Keratinocyte (primary cell): Measurements from ENCODE around the gene MAP4K1. TPM values are rescaled to one million over a fixed set of nuclear protein-coding genes. Genes with fewer than 3 reads are reported as not detected.

ENCODE experiments used
- DNase-seq: peaks from one replicate; pipeline ENCODE4 v3.0.0-alpha.2; 2011; ENCODE audit warnings: low read depth, missing footprints, low spot score
- FAIRE-seq: peaks from 2 replicates; lab custom pipeline; 2011; peaks lifted over from hg19 to GRCh38; lab: Jason Lieb, UNC
- H2AFZ ChIP-seq: 2 replicates; pipeline ENCODE4 v1.6.0; 2012; ENCODE audit warnings: low read length, control low read depth, inconsistent platforms; ENCODE audit not compliant: control insufficient read depth
- H3K27ac ChIP-seq: 2 replicates; pipeline ENCODE4 v1.5.1; 2011; ENCODE audit warnings: low read length; ENCODE audit not compliant: control insufficient read depth, insufficient read depth
- H3K27me3 ChIP-seq: 3 replicates; pipeline ENCODE4 v1.6.0; 2011; ENCODE audit warnings: low read length; ENCODE audit not compliant: control insufficient read depth, insufficient read depth; ENCODE audit errors: extremely low read depth
- H3K36me3 ChIP-seq, 2 experiments: 2 replicates in 1 of 2; 3 replicates in 1 of 2; pipeline ENCODE4 v1.5.1; 2011; ENCODE audit warnings: low read length in 2 of 2, mild to moderate bottlenecking in 1 of 2; ENCODE audit not compliant: control insufficient read depth in 2 of 2, insufficient read depth in 2 of 2; ENCODE audit errors: extremely low read depth in 1 of 2
- H3K4me1 ChIP-seq: 3 replicates; pipeline ENCODE4 v1.5.1; 2011; ENCODE audit warnings: low read length; ENCODE audit not compliant: control insufficient read depth, insufficient read depth; ENCODE audit errors: extremely low read depth
- H3K4me2 ChIP-seq: 3 replicates; pipeline ENCODE4 v1.6.0; 2011; ENCODE audit warnings: low read depth, low read length; ENCODE audit not compliant: control insufficient read depth, insufficient read depth; ENCODE audit errors: extremely low read depth
- H3K4me3 ChIP-seq, 3 experiments: fragments of 200-600 bp in 1 of 3; sonication (generic) in 1 of 3; 2 replicates in 2 of 3; 3 replicates in 1 of 3; pipeline ENCODE4 v1.5.1; 2011 to 2016; ENCODE audit warnings: low read length in 3 of 3, mild to moderate bottlenecking in 3 of 3, control low read depth in 2 of 3, inconsistent platforms in 1 of 3, low read depth in 1 of 3, mixed read lengths in 1 of 3, mixed run types in 1 of 3, moderate library complexity in 1 of 3; ENCODE audit not compliant: control insufficient read depth in 2 of 3, insufficient read depth in 2 of 3; ENCODE audit errors: extremely low read depth in 1 of 3
- H3K79me2 ChIP-seq: 2 replicates; pipeline ENCODE4 v1.6.0; 2012; ENCODE audit warnings: low read length; ENCODE audit not compliant: control insufficient read depth, insufficient read depth
- H3K9ac ChIP-seq: 3 replicates; pipeline ENCODE4 v1.6.0; 2011; ENCODE audit warnings: low read length; ENCODE audit not compliant: control insufficient read depth, insufficient read depth; ENCODE audit errors: extremely low read depth
- H3K9me1 ChIP-seq: 3 replicates; pipeline ENCODE4 v1.6.0; 2011; ENCODE audit warnings: low read length; ENCODE audit not compliant: control insufficient read depth, insufficient read depth; ENCODE audit errors: extremely low read depth
- H3K9me3 ChIP-seq: 2 replicates; pipeline ENCODE4 v1.5.1; 2012; ENCODE audit warnings: low read depth, low read length; ENCODE audit not compliant: control insufficient read depth
- H4K20me1 ChIP-seq: 3 replicates; pipeline ENCODE4 v1.6.0; 2011; ENCODE audit warnings: low read length; ENCODE audit not compliant: control insufficient read depth, insufficient read depth; ENCODE audit errors: extremely low read depth
- CTCF ChIP-seq, 3 experiments: IDR thresholded peaks in 1 of 3; conservative IDR thresholded peaks in 1 of 3; optimal IDR thresholded peaks in 1 of 3; 2 replicates in 2 of 3; 3 replicates in 1 of 3; pipeline versions ENCODE3 to v1.5.1; 2011; ENCODE audit warnings: low read length in 3 of 3, mild to moderate bottlenecking in 3 of 3, moderate library complexity in 2 of 3, control low read depth in 1 of 3, inconsistent platforms in 1 of 3; ENCODE audit not compliant: insufficient read depth in 2 of 3; ENCODE audit errors: extremely low read depth in 1 of 3
- EZH2 ChIP-seq: IDR thresholded peaks from one replicate; pipeline ENCODE4 v1.6.1; 2012; ENCODE audit warnings: inconsistent platforms, mild to moderate bottlenecking, low read length, moderate library complexity
- dilution Hi-C: fragments of 300-500 bp; cut with MboI; formaldehyde crosslinking; loops from one replicate; pipeline ENCODE4 v1.7.0; 2020; ENCODE audit warnings: low sequenced_read_pairs; ENCODE audit not compliant: extremely low pct_ligation_motif_present
- polyA plus RNA-seq, 5 experiments: library from polyadenylated mRNA; depleted of rRNA in 3 of 5; stranded (reverse) in 3 of 5; stranded (forward) in 1 of 5; unstranded in 1 of 5; fragments of >200 nt; gene quantifications; 1 replicate in 1 of 5; 2 replicates in 3 of 5; 3 replicates in 1 of 5; pipeline versions ENCODE4 v1.2.1 to v1.2.3, GENCODE V29; 2011 to 2012; ENCODE audit warnings: missing spikeins in 2 of 5, low read depth in 1 of 5, low replicate concordance in 1 of 5

Gene MAP4K1
- polyA plus RNA-seq, 1 donor (not counting 4 experiments of a cell fraction or from before 2014, with no cell fraction given): 0.25 TPM

DNA sequence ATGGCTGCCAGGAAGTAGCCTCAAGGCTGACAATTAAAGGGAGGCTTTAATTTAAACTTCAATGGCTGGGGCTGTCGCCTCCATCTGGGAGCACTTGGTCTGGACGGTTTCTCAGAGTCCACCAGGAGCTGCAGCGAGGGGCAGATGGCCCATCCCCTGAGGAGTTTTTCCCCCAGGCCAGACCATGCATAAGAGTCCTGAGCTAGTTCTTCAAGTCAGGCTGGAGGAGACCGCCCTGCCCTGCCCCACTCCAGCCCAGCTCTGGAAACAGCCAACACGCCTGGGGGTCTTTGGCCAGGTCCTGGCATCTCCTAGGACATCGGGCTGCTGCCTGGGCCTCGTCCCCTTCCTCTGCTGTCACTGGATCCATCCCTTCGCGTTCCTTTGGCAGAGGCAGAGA, 24.4 kb upstream of the MAP4K1 start:
- Histone ChIP-seq H3K36me3 (no peaks in the 10 kb centered on the region), H3K27ac (no peak overlapping the region), H2AFZ (no peak overlapping the region), H3K27me3 (no peaks in the 10 kb centered on the region), H3K79me2 (no peaks in the 10 kb centered on the region), H3K4me3 (no peak overlapping the region), H4K20me1 (no peaks in the 10 kb centered on the region), H3K9me1 (no peaks in the 10 kb centered on the region), H3K4me1 (peaks cover 35% of the 10 kb centered on the region), H3K9ac (no peak overlapping the region), H3K4me2 (no peak overlapping the region), H3K9me3 (no peaks in the 10 kb centered on the region)
- dilution Hi-C loops: no loop called here
- DNase-seq (no peak), FAIRE-seq (no peak)
- TF ChIP-seq EZH2 (no peak), CTCF (optimal IDR thresholded peaks at IDR 0.05 in 1 of 3, IDR thresholded peaks at IDR 0.05 in 1 of 3, conservative IDR thresholded peaks at IDR 0.05 in 1 of 3; ENCODE audit: extremely low read depth in 1 of 3, insufficient read depth in 2 of 3, low read length in 3 of 3) (no peak)

- Histone ChIP-seq H3K4me3 (no peak overlapping the region), H3K4me2 (peak overlapping the region; percentile 7), H2AFZ (no peak overlapping the region), H3K27me3 (no peaks in the 10 kb centered on the region), H3K9ac (no peak overlapping the region), H4K20me1 (no peaks in the 10 kb centered on the region), H3K9me3 (no peaks in the 10 kb centered on the region), H3K79me2 (peaks cover 2% of the 10 kb centered on the region), H3K27ac (peak overlapping the region; percentile 8), H3K36me3 (peaks cover 2 to 6% of the 10 kb centered on the region in 2 experiments), H3K9me1 (no peaks in the 10 kb centered on the region), H3K4me1 (peaks cover 45% of the 10 kb centered on the region)
- peak; percentile 46 for FAIRE-seq
- dilution Hi-C loops: no loop called here
- DNase-seq: no peak
- TF ChIP-seq EZH2 (no peak), CTCF (optimal IDR thresholded peaks at IDR 0.05 in 1 of 3, IDR thresholded peaks at IDR 0.05 in 1 of 3, conservative IDR thresholded peaks at IDR 0.05 in 1 of 3; ENCODE audit: extremely low read depth in 1 of 3, insufficient read depth in 2 of 3, low read length in 3 of 3) (peak in 1 of 3 experiments; percentile 7)
Observed at GRCh38 chr19:38640368-38640767, 22.6 kb upstream of the MAP4K1 start.
